RWPE1 (cell line): Measurements from ENCODE around the gene CPS1.

ENCODE experiments used
- CTCF ChIA-PET: fragments of 350-600 bp; sonication (Branson Sonifier 250); formaldehyde crosslinking; extraction: SDS; loops from one replicate; lab custom pipeline; 2021; lab: Yijun Ruan, JAX
- POLR2A ChIA-PET: fragments of 400-600 bp; formaldehyde crosslinking; extraction: SDS; loops from one replicate; lab custom pipeline; 2020; ENCODE audit warnings: antibody characterized with exemption; ENCODE audit not compliant: low non-redundant PET; lab: Yijun Ruan, JAX
- DNase-seq: peaks from one replicate; pipeline ENCODE4 v3.0.0; 2012; ENCODE audit warnings: low spot score
- H3K27ac ChIP-seq: fragments of 450-650 bp; 2 replicates; pipeline ENCODE4 v1.5.1; 2017
- TF ChIP-seq, protein P1 (sequence below): fragments of 450-650 bp; conservative IDR thresholded peaks from 2 replicates; pipeline ENCODE4 v1.5.1; 2017; ENCODE audit warnings: low read depth, mild to moderate bottlenecking

Gene CPS1

DNA sequence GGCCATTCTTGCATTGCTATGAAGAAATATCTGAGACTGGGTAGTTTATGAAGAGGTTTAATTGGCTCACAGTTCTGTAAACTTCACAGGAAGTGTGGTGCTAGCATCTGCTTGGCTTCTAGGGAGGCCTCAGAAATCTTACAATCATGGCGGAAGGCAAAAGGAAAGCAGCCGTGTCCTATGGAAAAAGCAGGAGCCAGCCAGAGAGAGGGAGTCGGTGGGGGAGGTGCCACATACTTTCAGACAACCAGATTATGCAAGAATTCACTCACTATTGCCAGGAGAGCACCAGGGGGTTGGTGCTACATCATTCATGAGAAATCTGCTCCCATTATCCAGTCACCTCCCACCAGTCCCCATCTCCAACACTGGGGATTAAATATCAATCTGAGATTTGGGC, 64.1 kb downstream of the CPS1 start:
- ChIA-PET POLR2A (no interaction called here), CTCF (interaction anchor here (0.6 kb wide), 1 partner anchor 105 kb away, joined by 3 read pairs; no protein-coding TSS in a partner anchor)
- H3K27ac ChIP-seq = no peak overlapping the region
- no peak for DNase-seq
- TF ChIP-seq, protein P1, sequence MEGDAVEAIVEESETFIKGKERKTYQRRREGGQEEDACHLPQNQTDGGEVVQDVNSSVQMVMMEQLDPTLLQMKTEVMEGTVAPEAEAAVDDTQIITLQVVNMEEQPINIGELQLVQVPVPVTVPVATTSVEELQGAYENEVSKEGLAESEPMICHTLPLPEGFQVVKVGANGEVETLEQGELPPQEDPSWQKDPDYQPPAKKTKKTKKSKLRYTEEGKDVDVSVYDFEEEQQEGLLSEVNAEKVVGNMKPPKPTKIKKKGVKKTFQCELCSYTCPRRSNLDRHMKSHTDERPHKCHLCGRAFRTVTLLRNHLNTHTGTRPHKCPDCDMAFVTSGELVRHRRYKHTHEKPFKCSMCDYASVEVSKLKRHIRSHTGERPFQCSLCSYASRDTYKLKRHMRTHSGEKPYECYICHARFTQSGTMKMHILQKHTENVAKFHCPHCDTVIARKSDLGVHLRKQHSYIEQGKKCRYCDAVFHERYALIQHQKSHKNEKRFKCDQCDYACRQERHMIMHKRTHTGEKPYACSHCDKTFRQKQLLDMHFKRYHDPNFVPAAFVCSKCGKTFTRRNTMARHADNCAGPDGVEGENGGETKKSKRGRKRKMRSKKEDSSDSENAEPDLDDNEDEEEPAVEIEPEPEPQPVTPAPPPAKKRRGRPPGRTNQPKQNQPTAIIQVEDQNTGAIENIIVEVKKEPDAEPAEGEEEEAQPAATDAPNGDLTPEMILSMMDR = no peak

DNA sequence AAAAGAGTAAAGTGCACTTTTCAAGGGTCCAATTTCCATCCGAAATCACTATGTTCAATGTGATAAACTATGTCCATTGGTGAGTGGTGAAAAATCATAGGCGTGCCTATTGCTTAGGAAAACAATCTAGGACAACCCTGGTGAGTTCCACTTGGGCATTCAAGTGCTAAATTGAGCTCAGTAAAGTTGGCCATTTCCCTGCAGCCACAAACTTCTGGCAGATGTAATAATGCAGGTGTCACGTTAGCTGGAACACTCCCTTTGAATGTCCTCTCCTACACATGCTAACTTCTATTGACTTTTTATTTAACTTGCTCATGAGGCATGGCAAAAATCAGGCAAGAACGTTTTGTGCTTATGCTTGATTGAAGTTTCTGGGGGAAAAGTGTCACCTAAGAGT, 67.1 kb downstream of the CPS1 start:
- POLR2A ChIA-PET = no interaction called here
- no peak for DNase-seq
- TF ChIP-seq, protein P1 = no peak
- H3K27ac ChIP-seq = no peak overlapping the region
- CTCF ChIA-PET = no interaction called here

DNA sequence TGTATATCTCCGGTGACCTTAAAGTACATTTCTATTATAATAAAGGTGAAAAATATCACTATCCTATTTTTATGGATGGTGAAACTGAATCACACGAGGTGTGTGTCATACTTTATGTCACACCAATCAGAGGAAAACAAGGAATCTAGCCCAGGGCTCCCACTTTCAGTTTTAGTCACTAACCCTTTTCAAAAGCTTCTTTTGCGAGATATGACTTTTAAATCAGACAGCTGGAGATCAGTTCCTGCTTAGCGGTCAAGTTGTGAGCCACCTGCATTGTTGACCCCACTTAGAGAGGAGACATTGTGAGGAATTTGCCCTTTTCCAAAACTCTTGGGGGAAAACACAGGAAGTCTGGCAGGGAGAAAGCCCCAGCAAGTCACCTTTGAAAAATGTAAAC, 70.5 kb downstream of the CPS1 start:
- no peak overlapping the region for H3K27ac ChIP-seq
- TF ChIP-seq, protein P1 = no peak
- DNase-seq = no peak
- POLR2A ChIA-PET = no interaction called here
- CTCF ChIA-PET = no interaction called here

- no peak for DNase-seq
- ChIA-PET POLR2A (no interaction called here), CTCF (interaction anchor here (0.6 kb wide), 1 partner anchor 102 kb away, joined by 3 read pairs; no protein-coding TSS in a partner anchor)
- H3K27ac ChIP-seq = no peak overlapping the region
- TF ChIP-seq, protein P1 = no peak
Measured at GRCh38 chr2:210630873-210631560, 74.6 kb downstream of the CPS1 start.

GRCh38 chr2:210633699-210634098, 77.3 kb downstream of the CPS1 start:
- CTCF ChIA-PET = no interaction called here
- TF ChIP-seq, protein P1 = no peak

GRCh38 chr2:210635257-210635656, 78.9 kb downstream of the CPS1 start:
- CTCF ChIA-PET = interaction anchor here (0.6 kb wide), 1 partner anchor 131 kb away, joined by 3 read pairs; no protein-coding TSS in a partner anchor
- DNase-seq = no peak

More at GRCh38 chr2:210633699-210634098, 77.3 kb downstream of the CPS1 start:
- POLR2A ChIA-PET = no interaction called here
- no peak overlapping the region for H3K27ac ChIP-seq
- no peak for DNase-seq

More at GRCh38 chr2:210635257-210635656, 78.9 kb downstream of the CPS1 start:
- no peak overlapping the region for H3K27ac ChIP-seq
- POLR2A ChIA-PET = no interaction called here
- TF ChIP-seq, protein P1 = no peak
